Stimulated activated CD4-positive, alpha-beta T cell treated with anti-CD3 and anti-CD28 coated beads, Interleukin-12 subunit alpha, Interleukin-12 subunit beta, amount 100 ng/mL, for 24 hours (primary cell): ENCODE measurements around the gene PTPN22.

Experiments
- DNase-seq, 2 experiments: peaks; one replicate each; pipeline ENCODE4 v3.0.0-alpha.2; 2020; ENCODE audit warnings: low read depth in 2 of 2

Gene PTPN22

DNA sequence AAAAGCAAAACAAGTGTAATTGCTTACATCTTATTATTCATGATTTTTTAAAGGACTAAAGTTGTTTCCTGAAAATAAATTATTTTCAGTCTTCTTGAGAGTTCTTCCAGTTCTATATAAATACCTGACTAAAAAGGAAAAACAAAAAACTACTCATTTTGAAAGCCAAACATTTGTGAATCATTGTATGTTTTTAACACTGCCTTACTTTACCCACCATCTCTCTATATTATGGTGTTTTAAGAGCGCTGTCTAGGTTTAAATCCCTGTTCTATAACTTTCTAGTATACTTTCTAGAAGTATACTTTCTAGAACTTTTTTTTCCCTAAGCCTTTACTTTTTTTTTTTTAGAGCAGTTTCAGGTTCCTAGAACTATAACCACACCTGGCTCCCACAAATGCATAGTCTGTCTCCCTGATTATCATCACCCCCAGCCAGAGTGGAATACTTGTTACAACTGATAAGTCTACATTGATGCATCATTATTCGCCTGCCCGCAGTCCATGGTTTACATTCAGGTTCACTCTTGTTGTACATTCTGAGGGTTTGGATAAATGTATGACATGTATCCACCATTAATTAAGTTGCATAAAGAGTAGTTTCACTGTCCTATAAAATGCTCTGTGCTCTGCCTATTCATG is 69.0 kb downstream of the PTPN22 start:
- no peak for DNase-seq

GRCh38 chr1:113800487-113800886 is 71.0 kb downstream of the PTPN22 start:
- no peak for DNase-seq

GRCh38 chr1:113797472-113797871 is 74.0 kb downstream of the PTPN22 start:
- no peak for DNase-seq

DNA sequence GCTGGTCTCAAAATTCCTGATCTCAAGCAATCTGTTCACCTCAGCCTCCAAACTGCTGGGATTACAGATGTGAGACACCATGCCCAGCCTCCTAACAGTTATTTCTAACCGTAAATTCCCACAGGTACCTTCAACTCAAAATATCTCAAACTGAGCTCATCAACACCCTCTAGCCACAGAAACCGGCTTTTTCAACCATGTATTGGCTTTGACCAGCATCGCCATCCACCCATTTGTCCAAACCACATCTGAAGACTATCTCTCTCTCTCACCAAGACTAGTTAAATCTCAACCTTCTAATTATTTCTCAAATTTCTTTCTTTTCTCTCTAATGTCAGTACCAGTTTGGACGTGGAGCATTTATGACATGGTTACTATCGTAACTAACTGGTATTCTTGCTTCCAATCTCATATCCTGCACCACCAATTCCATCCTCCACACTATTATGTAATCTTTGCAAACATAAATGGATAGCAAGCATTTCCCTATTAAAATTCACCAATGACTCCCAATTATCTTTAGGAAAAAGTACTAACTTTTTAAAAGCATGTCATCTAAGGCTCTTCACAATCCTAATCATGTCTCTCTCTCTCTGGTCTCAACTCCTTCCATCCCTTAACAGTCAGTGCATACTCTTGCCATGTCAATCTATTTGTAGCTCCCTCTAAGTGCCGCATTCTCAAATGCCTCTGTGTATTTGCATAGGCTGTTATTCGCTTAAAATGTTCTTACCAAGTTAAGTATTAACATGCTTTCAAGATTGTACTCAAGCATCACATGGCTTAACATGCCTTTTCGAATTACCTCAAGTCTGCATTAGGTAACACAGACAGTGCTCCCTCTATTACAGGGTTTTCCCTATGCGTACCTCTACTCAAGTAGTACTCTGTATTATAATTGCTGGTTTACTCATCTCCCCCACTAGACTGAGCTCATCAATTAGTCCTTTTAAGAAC is 77.4 kb downstream of the PTPN22 start:
- no peak for DNase-seq

- DNase-seq = no peak
These were observed 78.5 kb downstream of the PTPN22 start for GRCh38 chr1:113792986-113793385.

DNA sequence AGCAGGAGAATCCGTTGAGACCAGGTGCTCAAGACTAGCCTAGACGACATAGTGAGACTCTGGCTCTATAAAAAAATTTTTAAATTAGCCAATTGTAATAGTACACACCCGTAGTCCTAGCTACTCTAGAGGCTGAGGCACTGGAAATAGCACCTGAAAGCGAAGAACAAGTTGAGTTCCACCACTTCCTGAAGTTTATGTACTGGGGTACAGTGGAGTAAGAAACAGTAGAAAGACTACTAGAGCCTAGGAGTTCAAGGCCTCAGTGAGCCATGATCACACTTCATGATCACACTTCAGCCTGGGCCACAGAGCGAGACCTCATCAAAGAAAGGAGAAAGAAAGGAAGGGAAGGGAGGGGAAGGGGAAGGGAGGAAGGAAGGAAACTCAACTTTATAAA is 79.0 kb downstream of the PTPN22 start:
- DNase-seq = no peak

GRCh38 chr1:113788802-113789201 is 82.7 kb downstream of the PTPN22 start:
- DNase-seq = no peak

DNA sequence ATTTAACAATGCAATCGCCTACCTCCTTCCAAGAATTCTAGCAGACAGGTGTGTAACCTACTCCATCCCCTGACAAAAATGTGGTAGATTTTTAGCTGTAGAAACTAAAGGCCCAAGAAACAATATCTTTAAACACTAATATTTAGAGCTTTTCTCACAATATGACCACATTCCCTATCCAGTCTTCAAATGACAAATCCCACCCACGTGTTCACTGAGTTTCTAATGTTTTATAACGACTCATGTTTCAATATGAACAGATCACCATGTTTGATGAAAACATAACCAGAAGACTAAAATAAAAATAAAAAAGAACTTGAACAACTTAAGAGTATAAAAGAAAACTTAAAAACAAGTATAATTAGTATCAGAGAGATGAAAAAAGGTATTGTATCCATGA is 83.8 kb downstream of the PTPN22 start:
- DNase-seq = no peak

- no peak for DNase-seq
These were observed 85.4 kb downstream of the PTPN22 start for GRCh38 chr1:113786069-113786468.

DNA sequence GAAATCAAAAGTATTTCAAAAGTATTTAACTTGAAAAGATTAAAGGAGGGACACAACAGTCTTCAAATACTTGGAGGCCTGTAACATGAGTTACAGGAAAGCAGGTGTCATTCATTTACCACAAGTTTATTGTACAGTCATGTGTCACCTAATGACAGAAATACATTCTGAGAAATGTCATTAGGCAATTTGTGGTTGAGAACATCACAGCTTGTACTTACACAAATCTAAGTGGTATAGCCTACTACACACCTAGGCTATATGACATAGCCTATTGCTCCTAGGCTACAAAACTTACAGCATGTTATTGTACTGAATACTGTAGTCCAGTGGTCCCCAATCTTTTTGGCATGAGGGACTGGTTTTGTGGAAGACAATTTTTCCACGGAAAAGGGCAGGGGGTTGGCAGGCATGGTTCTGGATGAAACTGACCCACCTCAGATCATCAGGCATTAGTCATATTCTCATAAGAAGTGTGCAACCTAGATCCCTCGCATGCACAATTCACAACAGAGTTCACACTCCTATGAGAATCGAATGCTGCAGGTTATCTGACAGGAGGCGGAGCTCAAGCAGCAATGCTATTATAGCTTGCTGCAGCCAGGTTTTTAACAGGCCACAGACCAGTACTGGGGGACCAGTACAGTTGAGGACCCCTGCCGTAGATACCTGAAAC is 87.3 kb downstream of the PTPN22 start:
- DNase-seq = peak in 1 of 2 experiments; percentile 6

DNA sequence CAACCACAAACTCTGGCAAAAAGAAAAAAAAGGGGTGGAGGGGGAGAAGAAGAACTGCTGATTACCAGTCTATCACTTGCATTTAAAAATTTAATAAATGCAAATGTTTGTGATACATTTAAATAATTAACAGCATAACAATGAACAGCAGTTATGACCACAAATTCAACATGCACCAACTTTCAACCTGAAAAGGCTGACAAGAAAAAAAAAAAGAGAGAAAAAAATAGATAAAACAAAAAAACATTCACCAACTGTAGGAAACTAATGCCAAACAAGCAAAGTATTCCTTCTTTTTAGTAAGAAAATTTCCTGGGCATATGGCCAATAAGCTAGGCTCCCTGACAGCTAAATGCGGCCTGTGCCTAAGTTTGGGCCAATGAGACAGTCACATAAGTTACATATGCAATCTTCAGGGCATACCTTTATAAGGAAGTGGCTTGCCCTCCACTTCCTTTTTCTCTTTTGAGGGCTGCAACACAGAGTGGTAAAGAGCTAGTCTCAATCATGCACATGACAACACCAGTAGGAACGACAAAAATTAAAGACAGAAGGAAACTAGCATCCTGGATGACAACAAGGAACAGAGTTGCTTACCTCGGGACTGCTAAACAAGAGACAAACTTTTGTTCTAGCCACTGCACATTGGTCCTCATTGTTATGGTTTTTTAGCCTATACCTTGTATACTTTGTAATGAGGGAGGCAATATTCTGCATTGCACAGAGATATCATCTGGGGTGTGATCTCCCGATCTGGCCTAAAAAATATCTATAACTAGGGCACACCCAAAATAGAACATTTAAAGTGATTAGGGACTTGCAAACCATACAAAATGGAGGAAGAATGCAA is 88.0 kb downstream of the PTPN22 start:
- DNase-seq = no peak

DNA sequence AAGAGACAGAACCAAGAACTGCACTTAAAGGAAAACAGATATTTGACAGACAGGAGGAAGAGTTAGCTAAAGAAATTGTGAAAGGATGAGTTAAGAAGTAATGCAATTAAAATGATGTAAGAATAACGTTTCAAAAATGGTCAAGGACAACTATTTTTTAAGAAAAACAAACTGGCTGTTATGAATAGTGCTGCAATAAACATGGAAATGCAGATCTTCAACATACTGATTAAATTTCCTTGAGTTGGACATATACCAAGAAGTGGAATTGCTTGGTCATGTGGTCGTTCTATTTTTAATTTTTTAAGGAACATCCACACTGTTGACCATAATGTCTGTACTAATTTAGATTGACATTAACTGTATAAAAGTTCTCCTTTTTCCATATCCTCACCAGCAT is 89.1 kb downstream of the PTPN22 start:
- DNase-seq = no peak

- no peak for DNase-seq
These were observed 91.0 kb downstream of the PTPN22 start for GRCh38 chr1:113780374-113781146.

DNA sequence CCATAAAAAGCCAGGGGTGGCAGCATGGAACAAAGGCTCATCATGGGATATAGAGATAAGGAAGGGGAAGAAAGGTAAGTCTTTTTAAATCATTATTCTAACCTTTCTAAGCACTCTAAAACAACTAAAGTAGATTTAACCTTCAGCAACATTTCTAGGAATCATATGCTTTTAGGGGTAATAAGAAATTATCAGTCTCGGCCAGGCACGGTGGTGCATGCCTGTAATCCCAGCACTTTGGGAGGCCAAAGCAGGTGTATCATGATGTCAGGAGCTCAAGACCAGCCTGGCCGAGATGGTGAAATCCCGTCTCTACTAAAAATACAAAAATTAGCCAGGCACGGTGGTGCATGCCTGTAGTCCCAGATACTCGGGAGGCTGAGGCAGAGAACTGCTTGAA is 92.0 kb downstream of the PTPN22 start:
- DNase-seq = no peak

- no peak for DNase-seq
These were observed 94.0 kb downstream of the PTPN22 start for GRCh38 chr1:113777561-113777960.

GRCh38 chr1:113770031-113770430 is 101.5 kb downstream of the PTPN22 start:
- DNase-seq = no peak

GRCh38 chr1:113769601-113769970 is 101.9 kb downstream of the PTPN22 start:
- no peak for DNase-seq

DNA sequence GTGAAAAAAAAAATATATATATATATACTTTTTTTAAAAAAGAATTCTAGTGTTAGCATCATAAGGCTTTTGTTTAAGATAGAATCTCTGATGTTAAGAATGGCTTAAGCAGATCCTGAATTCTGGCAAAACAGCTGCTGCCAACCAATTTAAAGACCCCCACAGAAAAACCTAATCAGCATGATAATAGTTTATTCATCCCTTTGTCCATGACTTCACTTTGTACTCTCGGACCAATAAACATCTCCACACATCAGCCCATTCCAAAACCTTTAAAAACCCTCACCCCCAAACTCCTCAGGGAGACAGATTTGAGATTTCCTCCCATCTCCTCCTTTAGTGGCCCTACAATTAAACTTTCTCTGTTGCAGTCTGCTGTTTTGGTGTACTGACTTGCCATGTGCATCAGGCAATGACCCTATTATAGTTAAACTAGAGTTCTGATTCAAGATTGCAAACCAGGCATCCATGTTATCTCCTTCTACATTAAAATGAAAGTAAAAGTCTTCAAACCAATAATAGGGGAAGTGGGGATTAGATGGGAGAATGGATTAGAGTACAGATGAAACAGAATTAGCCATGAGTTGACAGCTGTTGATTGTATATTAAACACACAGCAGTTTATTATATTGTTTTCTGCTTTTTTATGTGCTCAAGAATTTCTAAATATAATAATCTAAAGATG is 102.5 kb downstream of the PTPN22 start:
- DNase-seq = no peak

GRCh38 chr1:113765306-113766230 is 105.9 kb downstream of the PTPN22 start:
- no peak for DNase-seq
